SK-N-SH (cell line): ENCODE data around the gene DLL1. TPM values are rescaled to one million over a fixed set of nuclear protein-coding genes. Genes with fewer than 3 reads are reported as not detected.

Experiments
- CTCF ChIA-PET: fragments of 300-600, 350-600 bp; formaldehyde crosslinking; extraction: SDS; loops from one replicate; lab custom pipeline; 2021; lab: Yijun Ruan, JAX
- POLR2A ChIA-PET: fragments of 350-600 bp; sonication (Branson Sonifier 250); formaldehyde crosslinking; extraction: SDS; loops from one replicate; lab custom pipeline; 2020; ENCODE audit warnings: antibody characterized with exemption, inconsistent platforms; lab: Yijun Ruan, JAX
- DNase-seq: peaks from one replicate; pipeline ENCODE4 v3.0.0; 2012
- H2AFZ ChIP-seq: fragments of 200-600 bp; sonication (generic); 2 replicates; pipeline ENCODE4 v1.8.1; 2016; ENCODE audit warnings: antibody characterized with exemption, mild to moderate bottlenecking, low read depth
- H3F3A ChIP-seq: fragments of 200-600 bp; sonication (generic); replicated peaks from 2 replicates; pipeline ENCODE3; 2016; ENCODE audit warnings: antibody characterized with exemption, mild to moderate bottlenecking; ENCODE audit not compliant: insufficient read depth
- H3K27ac ChIP-seq, 2 experiments: fragments of 200-500 bp in 1 of 2; fragments of 200-600 bp in 1 of 2; sonication (Bioruptor generic) in 1 of 2; sonication (generic), shearing (Covaris generic) in 1 of 2; 2 replicates each; pipeline versions ENCODE4 v1.5.1 to v1.6.1; 2014 to 2016; ENCODE audit warnings: low read depth in 2 of 2, inconsistent platforms in 1 of 2, low read length in 1 of 2, mild to moderate bottlenecking in 1 of 2, mixed read lengths in 1 of 2
- H3K27me3 ChIP-seq: fragments of 200-600 bp; sonication (generic), shearing (Covaris generic); 2 replicates; pipeline ENCODE4 v1.6.1; 2016; ENCODE audit warnings: mixed run types; ENCODE audit not compliant: insufficient read depth
- H3K36me3 ChIP-seq, 2 experiments: fragments of 200-500 bp in 1 of 2; fragments of 200-600 bp in 1 of 2; sonication (Bioruptor generic) in 1 of 2; sonication (generic) in 1 of 2; replicated peaks in 1 of 2; 2 replicates each; pipeline versions ENCODE3 to v1.5.1; 2014 to 2016; ENCODE audit warnings: low read length in 1 of 2, mild to moderate bottlenecking in 1 of 2; ENCODE audit not compliant: insufficient read depth in 2 of 2, control insufficient read depth in 1 of 2
- H3K4me1 ChIP-seq, 2 experiments: fragments of 200-500 bp in 1 of 2; fragments of 200-600 bp in 1 of 2; sonication (Bioruptor generic) in 1 of 2; sonication (generic), shearing (Covaris generic) in 1 of 2; 2 replicates each; pipeline versions ENCODE4 v1.5.1 to v1.6.1; 2014 to 2016; ENCODE audit warnings: low read depth in 1 of 2, low read length in 1 of 2, mixed run types in 1 of 2; ENCODE audit not compliant: insufficient read depth in 2 of 2, control insufficient read depth in 1 of 2
- H3K4me2 ChIP-seq: fragments of 200-600 bp; sonication (generic), shearing (Covaris generic); 2 replicates; pipeline ENCODE4 v1.6.1; 2017; ENCODE audit warnings: mixed run types
- H3K4me3 ChIP-seq, 2 experiments: fragments of 200-500 bp in 1 of 2; fragments of 200-600 bp in 1 of 2; sonication (Bioruptor generic) in 1 of 2; sonication (generic), shearing (Covaris generic) in 1 of 2; 2 replicates each; pipeline versions ENCODE4 v1.5.1 to v1.8.1; 2014 to 2016; ENCODE audit warnings: low read depth in 2 of 2, inconsistent platforms in 1 of 2, low read length in 1 of 2, mild to moderate bottlenecking in 1 of 2, mixed read lengths in 1 of 2, moderate library complexity in 1 of 2
- H3K79me2 ChIP-seq: fragments of 200-600 bp; sonication (generic); 2 replicates; pipeline ENCODE4 v1.8.1; 2017; ENCODE audit warnings: mild to moderate bottlenecking; ENCODE audit not compliant: insufficient read depth
- H3K9ac ChIP-seq: fragments of 200-600 bp; sonication (generic); 2 replicates; pipeline ENCODE4 v1.6.1; 2017; ENCODE audit warnings: mixed run types
- H3K9me2 ChIP-seq: fragments of 200-600 bp; sonication (generic); 2 replicates; pipeline ENCODE4 v1.6.1; 2017; ENCODE audit warnings: mixed run types
- H3K9me3 ChIP-seq: fragments of 200-600 bp; sonication (generic); 2 replicates; pipeline ENCODE4 v1.6.1; 2017; ENCODE audit warnings: mixed run types, mild to moderate bottlenecking, moderate library complexity
- H4K20me1 ChIP-seq: fragments of 200-600 bp; sonication (generic); 2 replicates; pipeline ENCODE4 v1.6.1; 2017; ENCODE audit warnings: mild to moderate bottlenecking, mixed run types; ENCODE audit not compliant: insufficient read depth
- CHD2 ChIP-seq: fragments of 150-350 bp; IDR thresholded peaks from 2 replicates; pipeline ENCODE4 v1.6.1; 2018; ENCODE audit warnings: low read length; ENCODE audit not compliant: partially characterized antibody
- CTCF ChIP-seq: fragments of 200-600 bp; sonication (generic); IDR thresholded peaks from 2 replicates; pipeline ENCODE4 v1.6.1; 2017; ENCODE audit warnings: antibody characterized with exemption, mild to moderate bottlenecking, moderate library complexity
- EP300 ChIP-seq, 2 experiments: IDR thresholded peaks; 2 replicates each; pipeline versions ENCODE4 v1.4.0 to v1.6.1; 2012; ENCODE audit warnings: borderline replicate concordance in 1 of 2, low read depth in 1 of 2, low read length in 1 of 2
- EZH2phosphoT487 ChIP-seq: fragments of 200-600 bp; sonication (generic); IDR thresholded peaks from 2 replicates; pipeline ENCODE4 v1.6.1; 2017; ENCODE audit warnings: low read depth, mixed run types, mild to moderate bottlenecking, antibody characterized with exemption, moderate library complexity, borderline replicate concordance
- FOSL2 ChIP-seq: IDR thresholded peaks from 2 replicates; pipeline ENCODE4 v1.4.0; 2012; ENCODE audit warnings: low read depth, mild to moderate bottlenecking, moderate library complexity, borderline replicate concordance
- FOXJ3 ChIP-seq: sonication (generic); formaldehyde crosslinking; IDR thresholded peaks from 2 replicates; pipeline ENCODE4 v1.5.1; 2020; ENCODE audit warnings: mild to moderate bottlenecking, missing genetic modification reagents
- FOXM1 ChIP-seq: IDR thresholded peaks from 2 replicates; pipeline ENCODE4 v1.4.0; 2012; ENCODE audit warnings: low read depth, mild to moderate bottlenecking
- GABPA ChIP-seq: IDR thresholded peaks from 2 replicates; pipeline ENCODE4 v1.4.0; 2012; ENCODE audit warnings: low read depth, mild to moderate bottlenecking
- GATA2 ChIP-seq: sonication (generic); formaldehyde crosslinking; IDR thresholded peaks from 2 replicates; pipeline ENCODE4 v1.5.0; 2020; ENCODE audit warnings: mild to moderate bottlenecking, missing genetic modification reagents
- MXI1 ChIP-seq: IDR thresholded peaks from 2 replicates; pipeline ENCODE4 v1.6.1; 2012; ENCODE audit warnings: mild to moderate bottlenecking, low read depth, low read length, improper control_type of control experiment
- POLR2AphosphoS5 ChIP-seq: IDR thresholded peaks from 2 replicates; pipeline ENCODE4 v1.6.1; 2012; ENCODE audit warnings: low read depth, low read length
- RCOR1 ChIP-seq: fragments of 150-350 bp; IDR thresholded peaks from 2 replicates; pipeline ENCODE4 v1.6.1; 2017; ENCODE audit warnings: antibody characterized with exemption, low read length
- RXRA ChIP-seq: IDR thresholded peaks from 2 replicates; pipeline ENCODE4 v1.4.0; 2012; ENCODE audit warnings: low read depth, mild to moderate bottlenecking, borderline replicate concordance
- SIN3A ChIP-seq: IDR thresholded peaks from 2 replicates; pipeline ENCODE4 v1.6.1; 2012; ENCODE audit warnings: low read depth, mild to moderate bottlenecking, low read length, moderate library complexity, borderline replicate concordance
- TAF1 ChIP-seq: IDR thresholded peaks from 2 replicates; pipeline ENCODE4 v1.6.1; 2012; ENCODE audit warnings: low read depth, mild to moderate bottlenecking, low read length, moderate library complexity, borderline replicate concordance
- TEAD4 ChIP-seq: IDR thresholded peaks from 2 replicates; pipeline ENCODE4 v1.4.0; 2012; ENCODE audit warnings: mild to moderate bottlenecking, borderline replicate concordance; ENCODE audit not compliant: insufficient read depth
- WGBS: methylation state at CpG from one replicate; pipeline ENCODE4 v1.1.6; 2017; ENCODE audit warnings: low lambda C conversion rate; 5-methylcytosine and 5-hydroxymethylcytosine counted together
- polyA plus RNA-seq, 3 experiments: library from polyadenylated mRNA; depleted of rRNA; stranded (reverse); fragments of >200 nt; gene quantifications; 2 replicates each; pipeline ENCODE4 v1.2.3, GENCODE V29; 2012
- TF ChIP-seq, protein P1 (sequence below): IDR thresholded peaks from 2 replicates; pipeline ENCODE4 v1.4.0; 2012; ENCODE audit warnings: low read depth, borderline replicate concordance
- TF ChIP-seq, protein P2 (sequence below): IDR thresholded peaks from 2 replicates; pipeline ENCODE4 v1.6.1; 2012; ENCODE audit warnings: mild to moderate bottlenecking, low read depth, low read length, moderate library complexity

DLL1 gene
- polyA plus RNA-seq, 1 of the 3 experiments (the other 2 are of a cell fraction) = 0.25 TPM

DNA sequence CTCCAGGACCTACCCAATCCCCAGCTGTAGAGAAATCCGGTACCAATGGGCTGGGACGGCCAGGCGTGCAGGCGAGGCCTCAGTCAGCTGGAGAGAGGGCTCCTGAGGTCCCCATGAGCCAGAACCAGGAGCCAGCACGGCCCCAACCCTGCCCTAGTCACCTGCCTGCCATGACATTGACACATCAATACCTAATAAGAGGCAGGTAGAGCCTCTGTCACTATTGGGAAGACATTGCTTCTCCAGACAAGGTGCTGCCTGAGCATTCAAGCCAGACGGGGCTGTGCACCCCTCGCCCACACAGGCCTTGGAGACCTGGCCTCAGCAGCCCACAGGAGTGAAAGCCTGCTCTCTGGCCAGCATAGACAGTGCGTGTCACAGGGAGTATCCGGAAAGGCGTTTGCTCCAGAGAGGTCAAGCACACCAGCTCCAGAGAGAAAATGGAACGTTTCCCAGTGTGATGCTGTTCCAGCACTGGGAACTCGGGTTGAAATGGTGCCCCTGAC is 3.5 kb downstream of the DLL1 start:
- TF ChIP-seq TAF1 (no peak), RXRA (no peak), GABPA (no peak), RCOR1 (no peak), EP300 (IDR thresholded peaks at IDR 0.05; ENCODE audit: borderline replicate concordance in 1 of 2, low read depth in 1 of 2, low read length in 1 of 2) (no peak), CHD2 (no peak), POLR2AphosphoS5 (no peak), MXI1 (no peak), FOXJ3 (CRISPR knock-in tag) (no peak), FOSL2 (no peak), TEAD4 (no peak), FOXM1 (no peak), EZH2phosphoT487 (no peak), GATA2 (CRISPR knock-in tag) (no peak), SIN3A (no peak), CTCF (no peak)
- TF ChIP-seq, protein P1, sequence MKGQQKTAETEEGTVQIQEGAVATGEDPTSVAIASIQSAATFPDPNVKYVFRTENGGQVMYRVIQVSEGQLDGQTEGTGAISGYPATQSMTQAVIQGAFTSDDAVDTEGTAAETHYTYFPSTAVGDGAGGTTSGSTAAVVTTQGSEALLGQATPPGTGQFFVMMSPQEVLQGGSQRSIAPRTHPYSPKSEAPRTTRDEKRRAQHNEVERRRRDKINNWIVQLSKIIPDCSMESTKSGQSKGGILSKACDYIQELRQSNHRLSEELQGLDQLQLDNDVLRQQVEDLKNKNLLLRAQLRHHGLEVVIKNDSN = no peak
- TF ChIP-seq, protein P2, sequence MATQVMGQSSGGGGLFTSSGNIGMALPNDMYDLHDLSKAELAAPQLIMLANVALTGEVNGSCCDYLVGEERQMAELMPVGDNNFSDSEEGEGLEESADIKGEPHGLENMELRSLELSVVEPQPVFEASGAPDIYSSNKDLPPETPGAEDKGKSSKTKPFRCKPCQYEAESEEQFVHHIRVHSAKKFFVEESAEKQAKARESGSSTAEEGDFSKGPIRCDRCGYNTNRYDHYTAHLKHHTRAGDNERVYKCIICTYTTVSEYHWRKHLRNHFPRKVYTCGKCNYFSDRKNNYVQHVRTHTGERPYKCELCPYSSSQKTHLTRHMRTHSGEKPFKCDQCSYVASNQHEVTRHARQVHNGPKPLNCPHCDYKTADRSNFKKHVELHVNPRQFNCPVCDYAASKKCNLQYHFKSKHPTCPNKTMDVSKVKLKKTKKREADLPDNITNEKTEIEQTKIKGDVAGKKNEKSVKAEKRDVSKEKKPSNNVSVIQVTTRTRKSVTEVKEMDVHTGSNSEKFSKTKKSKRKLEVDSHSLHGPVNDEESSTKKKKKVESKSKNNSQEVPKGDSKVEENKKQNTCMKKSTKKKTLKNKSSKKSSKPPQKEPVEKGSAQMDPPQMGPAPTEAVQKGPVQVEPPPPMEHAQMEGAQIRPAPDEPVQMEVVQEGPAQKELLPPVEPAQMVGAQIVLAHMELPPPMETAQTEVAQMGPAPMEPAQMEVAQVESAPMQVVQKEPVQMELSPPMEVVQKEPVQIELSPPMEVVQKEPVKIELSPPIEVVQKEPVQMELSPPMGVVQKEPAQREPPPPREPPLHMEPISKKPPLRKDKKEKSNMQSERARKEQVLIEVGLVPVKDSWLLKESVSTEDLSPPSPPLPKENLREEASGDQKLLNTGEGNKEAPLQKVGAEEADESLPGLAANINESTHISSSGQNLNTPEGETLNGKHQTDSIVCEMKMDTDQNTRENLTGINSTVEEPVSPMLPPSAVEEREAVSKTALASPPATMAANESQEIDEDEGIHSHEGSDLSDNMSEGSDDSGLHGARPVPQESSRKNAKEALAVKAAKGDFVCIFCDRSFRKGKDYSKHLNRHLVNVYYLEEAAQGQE = no peak
- H3K4me3 ChIP-seq = no peak overlapping the region
- ChIA-PET POLR2A (no interaction called here), CTCF (interaction anchor here (1.5 to 2.9 kb wide), 4 partner anchors 15 to 497 kb away, joined by 3 to 18 read pairs (median 6); no protein-coding TSS in a partner anchor)
- no peak overlapping the region for H3K4me2 ChIP-seq
- H3K9ac ChIP-seq = no peak overlapping the region
- no peak overlapping the region for H2AFZ ChIP-seq
- 89% methylated on average over 5 of the region's 12 CpGs for WGBS
- H3K27ac ChIP-seq = no peak overlapping the region
- H3K9me3 ChIP-seq = no peaks in the 10 kb centered on the region
- H3F3A ChIP-seq = no peaks in the 10 kb centered on the region
- no peaks in the 10 kb centered on the region for H4K20me1 ChIP-seq
- H3K79me2 ChIP-seq = no peaks in the 10 kb centered on the region
- no peak for DNase-seq
- no peaks in the 10 kb centered on the region for H3K36me3 ChIP-seq
- H3K27me3 ChIP-seq = peaks cover 55% of the 10 kb centered on the region
- peaks cover 0 to 34% of the 10 kb centered on the region in 2 experiments; a peak in 2 of 4 replicates for H3K4me1 ChIP-seq
- no peaks in the 10 kb centered on the region for H3K9me2 ChIP-seq
